Measurements from ENCODE around the gene ZNF32.

GRCh38 chr10:43606323-43607198, 42.1 kb downstream of the ZNF32 start, which contains the start of gene ZNF485:
- TF ChIP-seq CTCF (conservative IDR thresholded peaks at IDR 0.05; ENCODE audit: low read depth in 2 of 2), result no peak
- TF ChIP-seq, protein P1, sequence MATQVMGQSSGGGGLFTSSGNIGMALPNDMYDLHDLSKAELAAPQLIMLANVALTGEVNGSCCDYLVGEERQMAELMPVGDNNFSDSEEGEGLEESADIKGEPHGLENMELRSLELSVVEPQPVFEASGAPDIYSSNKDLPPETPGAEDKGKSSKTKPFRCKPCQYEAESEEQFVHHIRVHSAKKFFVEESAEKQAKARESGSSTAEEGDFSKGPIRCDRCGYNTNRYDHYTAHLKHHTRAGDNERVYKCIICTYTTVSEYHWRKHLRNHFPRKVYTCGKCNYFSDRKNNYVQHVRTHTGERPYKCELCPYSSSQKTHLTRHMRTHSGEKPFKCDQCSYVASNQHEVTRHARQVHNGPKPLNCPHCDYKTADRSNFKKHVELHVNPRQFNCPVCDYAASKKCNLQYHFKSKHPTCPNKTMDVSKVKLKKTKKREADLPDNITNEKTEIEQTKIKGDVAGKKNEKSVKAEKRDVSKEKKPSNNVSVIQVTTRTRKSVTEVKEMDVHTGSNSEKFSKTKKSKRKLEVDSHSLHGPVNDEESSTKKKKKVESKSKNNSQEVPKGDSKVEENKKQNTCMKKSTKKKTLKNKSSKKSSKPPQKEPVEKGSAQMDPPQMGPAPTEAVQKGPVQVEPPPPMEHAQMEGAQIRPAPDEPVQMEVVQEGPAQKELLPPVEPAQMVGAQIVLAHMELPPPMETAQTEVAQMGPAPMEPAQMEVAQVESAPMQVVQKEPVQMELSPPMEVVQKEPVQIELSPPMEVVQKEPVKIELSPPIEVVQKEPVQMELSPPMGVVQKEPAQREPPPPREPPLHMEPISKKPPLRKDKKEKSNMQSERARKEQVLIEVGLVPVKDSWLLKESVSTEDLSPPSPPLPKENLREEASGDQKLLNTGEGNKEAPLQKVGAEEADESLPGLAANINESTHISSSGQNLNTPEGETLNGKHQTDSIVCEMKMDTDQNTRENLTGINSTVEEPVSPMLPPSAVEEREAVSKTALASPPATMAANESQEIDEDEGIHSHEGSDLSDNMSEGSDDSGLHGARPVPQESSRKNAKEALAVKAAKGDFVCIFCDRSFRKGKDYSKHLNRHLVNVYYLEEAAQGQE (IDR thresholded peaks at IDR 0.05; ENCODE audit: unreplicated experiment), result no peak
- TF ChIP-seq EZH2phosphoT487 (IDR thresholded peaks at IDR 0.05; ENCODE audit: unreplicated experiment), result no peak
- TF ChIP-seq EZH2 (IDR thresholded peaks at IDR 0.05; ENCODE audit: low read depth, unreplicated experiment), result no peak
- peak; percentile 93 for TF ChIP-seq ETS1 (IDR thresholded peaks at IDR 0.05)
- peak; percentile 90 for TF ChIP-seq POLR2AphosphoS5 (IDR thresholded peaks at IDR 0.05; ENCODE audit: low read depth)
